Measurements from ENCODE around the gene PIEZO2. TPM values are rescaled to one million over a fixed set of nuclear protein-coding genes. Genes with fewer than 3 reads are reported as not detected.

The PIEZO2 gene
- total and polyA plus RNA-seq, 2 of the 8 experiments (the other 6 are each of a cell fraction or from before 2014, with no cell fraction given) = 4.7 to 16.5 TPM

- Histone ChIP-seq H2AFZ (ENCODE audit: low read length) (no peak overlapping the region), H2BK120ac (replicated peaks; ENCODE audit: low read depth, low read length) (no peak overlapping the region), H3K79me1 (ENCODE audit: low read depth, low read length) (no peaks in the 10 kb centered on the region), H3K36me3 (ENCODE audit: control insufficient read depth in 2 of 4, insufficient read depth in 4 of 4, low read length in 3 of 4) (no peaks in the 10 kb centered on the region), H2AK5ac (ENCODE audit: low read depth, low read length) (no peak overlapping the region), H2BK5ac (ENCODE audit: low read depth, low read length) (no peak overlapping the region), H3K23ac (ENCODE audit: insufficient read length) (no peak overlapping the region), H3K27me3 (replicated peaks in 1 of 4; ENCODE audit: control insufficient read depth in 3 of 4, extremely low read depth in 1 of 4, insufficient read depth in 3 of 4, low read length in 3 of 4) (no peaks in the 10 kb centered on the region), H3K23me2 (ENCODE audit: low read depth, low read length) (no peaks in the 10 kb centered on the region), H4K5ac (ENCODE audit: insufficient read length, low read depth, low read length) (no peak overlapping the region), H3K4me2 (ENCODE audit: insufficient read depth in 1 of 2, low read depth in 2 of 2, low read length in 2 of 2) (no peak overlapping the region), H4K8ac (ENCODE audit: extremely low read depth, insufficient read depth, low read length) (no peak overlapping the region), H2BK15ac (ENCODE audit: low read length) (no peak overlapping the region), H3K4me3 (ENCODE audit: extremely low read depth in 1 of 4, insufficient read depth in 2 of 4, low read depth in 3 of 4, low read length in 4 of 4) (no peak overlapping the region), H3K9ac (replicated peaks in 1 of 4; ENCODE audit: extremely low read depth in 1 of 4, low read depth in 3 of 4, low read length in 3 of 4) (no peak overlapping the region), H3K4me1 (replicated peaks in 1 of 4; ENCODE audit: control insufficient read depth in 3 of 4, insufficient read depth in 4 of 4, low read length in 3 of 4) (peaks cover 0 to 8% (median 4%) of the 10 kb centered on the region in 4 experiments; a peak in 3 of 7 replicates), H4K20me1 (replicated peaks in 1 of 2; ENCODE audit: control insufficient read depth in 1 of 2, insufficient read depth in 2 of 2, low read length in 2 of 2) (no peaks in the 10 kb centered on the region), H2BK20ac (ENCODE audit: low read length) (no peak overlapping the region), H3K18ac (ENCODE audit: extremely low read depth, low read length) (no peak overlapping the region), H4K91ac (replicated peaks; ENCODE audit: insufficient read length, low read length) (no peak overlapping the region), H3K79me2 (ENCODE audit: control insufficient read depth in 1 of 2, insufficient read depth in 2 of 2, low read length in 2 of 2) (no peaks in the 10 kb centered on the region), H3K56ac (replicated peaks; ENCODE audit: insufficient read length, low read depth, low read length) (no peak overlapping the region), H3K14ac (ENCODE audit: insufficient read length) (no peak overlapping the region), H2BK12ac (ENCODE audit: low read depth, low read length) (no peak overlapping the region), H3K4ac (replicated peaks; ENCODE audit: insufficient read length, low read depth, low read length) (no peak overlapping the region), H3K27ac (ENCODE audit: low read depth, low read length) (no peak overlapping the region), H3K9me3 (ENCODE audit: insufficient read depth in 2 of 2, low read depth in 1 of 2, low read length in 1 of 2) (no peaks in the 10 kb centered on the region)
- DNase-seq (ENCODE audit: low read depth in 1 of 2, low spot score in 2 of 2) (no peak), FAIRE-seq (no peak)
- ChIA-PET CTCF (ENCODE audit: partially characterized antibody) (interaction anchor here (0.7 kb wide), 1 partner anchor 185 kb away, joined by 3 read pairs; no protein-coding TSS in a partner anchor), POLR2A (ENCODE audit: partially characterized antibody) (no interaction called here)
- 93% methylated on average over 2 of the region's 2 CpGs; no CpG with 5 or more reads in 1 of the 2 experiments for WGBS, 2 experiments (ENCODE audit: extremely low coverage in 1 of 2, insufficient coverage in 1 of 2, insufficient read length in 1 of 2, insufficient replicate concordance in 2 of 2, low coverage in 1 of 2, low lambda C conversion rate in 2 of 2, missing lambda C conversion rate in 1 of 2)
- TF ChIP-seq JUN (IDR thresholded peaks at IDR 0.05; ENCODE audit: low read depth, low read length) = no peak
- no peak for TF ChIP-seq CEBPB (IDR thresholded peaks at IDR 0.05; ENCODE audit: low read depth, low read length)
- TF ChIP-seq FOSL1 (IDR thresholded peaks at IDR 0.05; ENCODE audit: insufficient read depth, low read depth, low read length) = no peak
- TF ChIP-seq HDAC6 (IDR thresholded peaks at IDR 0.05; ENCODE audit: low read depth, low read length) = no peak
- no peak for TF ChIP-seq MAX (IDR thresholded peaks at IDR 0.05)
- TF ChIP-seq CHD1 (IDR thresholded peaks at IDR 0.05; ENCODE audit: low read depth, low read length) = no peak
- no peak for TF ChIP-seq NANOG (IDR thresholded peaks at IDR 0.05; ENCODE audit: insufficient read depth, low read depth, low read length, poor library complexity, severe bottlenecking)
- TF ChIP-seq SRF (IDR thresholded peaks at IDR 0.05; ENCODE audit: low read depth, low read length) = no peak
- no peak for TF ChIP-seq POU5F1 (IDR thresholded peaks at IDR 0.05; ENCODE audit: low read depth, low read length)
- TF ChIP-seq YY1 (IDR thresholded peaks at IDR 0.05; ENCODE audit: low read depth, low read length) = no peak
- TF ChIP-seq SUZ12 (IDR thresholded peaks at IDR 0.05; ENCODE audit: low read length) = no peak
- no peak for TF ChIP-seq RAD21 (IDR thresholded peaks at IDR 0.05 in 1 of 2, conservative IDR thresholded peaks at IDR 0.05 in 1 of 2; ENCODE audit: low read depth in 2 of 2, low read length in 2 of 2)
- no peak for TF ChIP-seq TEAD4 (IDR thresholded peaks at IDR 0.05; ENCODE audit: low read depth, low read length)
- TF ChIP-seq BRCA1 (IDR thresholded peaks at IDR 0.05; ENCODE audit: low read depth, low read length) = no peak
- TF ChIP-seq MAFK (IDR thresholded peaks at IDR 0.05; ENCODE audit: low read depth, low read length) = no peak
Measured at GRCh38 chr18:11035376-11035775, 114.0 kb downstream of the PIEZO2 start.
